Measurements from ENCODE around the gene LRTM2. TPM values are rescaled to one million over a fixed set of nuclear protein-coding genes. Genes with fewer than 3 reads are reported as not detected.

The LRTM2 gene
- total and polyA plus RNA-seq, 2 experiments from 2014 or later: not detected

DNA sequence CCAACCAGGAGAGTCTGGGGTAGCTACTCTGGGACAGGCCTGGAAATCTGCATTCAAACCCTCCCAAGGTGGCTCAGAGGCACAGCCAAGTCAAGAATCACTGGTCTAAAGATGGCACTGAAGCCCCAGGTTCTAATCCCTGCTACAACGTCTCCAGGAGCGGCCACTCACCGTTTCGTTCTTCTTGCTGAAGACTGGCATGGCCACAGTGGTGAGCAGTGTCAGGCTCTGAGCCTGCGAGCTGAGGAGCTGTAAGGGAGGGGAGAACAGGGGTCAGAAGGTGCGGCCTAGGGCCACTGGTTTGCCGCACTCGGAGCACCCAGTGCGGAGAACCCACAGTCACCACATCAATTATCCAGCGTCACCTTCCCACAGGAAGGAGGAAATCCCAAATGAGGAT is 59.3 kb downstream of the LRTM2 start:
- H3K27me3 ChIP-seq (replicated peaks; ENCODE audit: insufficient read depth): peaks cover 47% of the 10 kb centered on the region
- 69% methylated on average over 10 of the region's 10 CpGs for WGBS, 2 experiments (ENCODE audit: low coverage in 1 of 2, low lambda C conversion rate in 2 of 2, missing lambda C conversion rate in 2 of 2)
- H3K9ac ChIP-seq: no peak overlapping the region
- H4K20me1 ChIP-seq (ENCODE audit: insufficient read depth): no peaks in the 10 kb centered on the region
- H3K4me2 ChIP-seq (ENCODE audit: unreplicated experiment): no peak overlapping the region
- no peaks in the 10 kb centered on the region for H3K4me1 ChIP-seq (ENCODE audit: insufficient read depth)
- no peaks in the 10 kb centered on the region for H3F3A ChIP-seq (ENCODE audit: insufficient read depth)
- no peaks in the 10 kb centered on the region for H3K9me2 ChIP-seq (ENCODE audit: insufficient read depth)
- no peaks in the 10 kb centered on the region for H3K36me3 ChIP-seq (ENCODE audit: low read depth)
- H3K79me2 ChIP-seq (ENCODE audit: insufficient read depth): no peaks in the 10 kb centered on the region
- no peak for TF ChIP-seq EZH2phosphoT487 (IDR thresholded peaks at IDR 0.05; ENCODE audit: insufficient read depth, low read depth)
- no peak for TF ChIP-seq EZH2 (IDR thresholded peaks at IDR 0.05; ENCODE audit: insufficient read depth, poor library complexity, severe bottlenecking)
- H3K4me3 ChIP-seq: no peak overlapping the region
- no peak overlapping the region for H2AFZ ChIP-seq
- no peaks in the 10 kb centered on the region for H3K9me3 ChIP-seq (ENCODE audit: low read depth)
- DNase-seq: no peak
- H3K27ac ChIP-seq: no peak overlapping the region
- in situ Hi-C loops (cut with MboI): no loop called here

DNA sequence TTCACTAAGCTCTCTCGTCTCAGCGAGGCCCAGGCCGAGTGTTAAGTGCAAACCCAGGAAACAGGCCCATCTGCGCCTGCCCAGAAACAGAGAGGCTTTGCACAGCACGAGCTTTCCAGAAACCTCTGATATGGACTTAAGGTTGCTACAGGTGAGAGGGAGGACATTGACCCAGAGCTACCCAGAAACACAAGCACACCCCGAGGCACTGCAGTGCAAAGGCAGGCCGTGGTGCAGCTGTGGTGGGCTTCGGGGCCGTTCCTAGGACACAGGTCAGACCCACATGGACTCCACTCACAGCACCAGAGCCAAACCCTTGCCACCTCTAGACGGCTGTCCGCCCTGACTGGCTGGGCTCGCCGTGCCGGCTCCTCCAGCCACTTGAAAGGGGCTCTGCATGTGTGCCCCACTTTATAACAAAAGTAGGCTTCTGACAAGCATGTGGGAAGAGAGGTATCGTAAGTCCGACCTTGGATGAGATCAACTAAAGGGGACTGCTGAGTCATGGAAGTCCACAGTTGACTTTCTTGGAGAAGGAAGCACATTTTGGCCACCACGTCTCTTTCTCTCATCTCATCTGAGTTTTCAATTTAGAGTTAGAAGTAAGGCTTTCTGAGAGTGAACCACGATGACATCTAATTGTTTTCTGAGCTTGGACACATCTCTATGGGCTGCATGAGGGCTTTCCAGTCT is 59.9 kb downstream of the LRTM2 start:
- Histone ChIP-seq H3K27me3 (replicated peaks; ENCODE audit: insufficient read depth) (peaks cover 48% of the 10 kb centered on the region), H3K36me3 (ENCODE audit: low read depth) (no peaks in the 10 kb centered on the region), H3K4me1 (ENCODE audit: insufficient read depth) (no peaks in the 10 kb centered on the region), H3F3A (ENCODE audit: insufficient read depth) (no peaks in the 10 kb centered on the region), H4K20me1 (ENCODE audit: insufficient read depth) (no peaks in the 10 kb centered on the region), H3K9ac (no peak overlapping the region), H2AFZ (no peak overlapping the region), H3K4me2 (ENCODE audit: unreplicated experiment) (no peak overlapping the region), H3K79me2 (ENCODE audit: insufficient read depth) (no peaks in the 10 kb centered on the region), H3K27ac (no peak overlapping the region), H3K9me2 (ENCODE audit: insufficient read depth) (no peaks in the 10 kb centered on the region), H3K4me3 (no peak overlapping the region), H3K9me3 (ENCODE audit: low read depth) (no peaks in the 10 kb centered on the region)
- WGBS, 2 experiments (ENCODE audit: low coverage in 1 of 2, low lambda C conversion rate in 2 of 2, missing lambda C conversion rate in 2 of 2): 56 to 60% methylated on average over 17 of the region's 18 CpGs
- in situ Hi-C loops (cut with MboI): no loop called here
- DNase-seq: no peak
- TF ChIP-seq EZH2phosphoT487 (IDR thresholded peaks at IDR 0.05; ENCODE audit: insufficient read depth, low read depth) (no peak), EZH2 (IDR thresholded peaks at IDR 0.05; ENCODE audit: insufficient read depth, poor library complexity, severe bottlenecking) (no peak)

DNA sequence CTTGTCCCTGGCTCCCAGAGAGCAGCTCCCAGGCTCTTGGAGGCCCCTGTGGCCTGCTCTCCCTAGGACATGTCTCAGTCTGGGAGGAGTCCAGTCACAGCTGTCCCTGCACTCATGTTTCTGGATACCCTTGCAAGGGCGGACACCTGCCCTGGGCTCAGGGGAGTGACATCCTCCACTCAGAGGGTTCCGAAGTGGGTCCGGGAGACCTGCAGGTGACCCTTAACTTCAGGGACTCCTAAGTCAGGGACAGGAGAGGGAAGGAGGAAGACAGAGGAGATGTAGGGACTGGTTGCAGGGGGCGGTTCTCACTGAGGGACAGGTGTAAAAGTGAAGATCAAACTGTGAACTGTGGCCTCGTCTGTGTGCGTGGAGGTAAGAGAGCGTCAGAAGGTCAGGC is 60.5 kb downstream of the LRTM2 start:
- no peak for TF ChIP-seq EZH2 (IDR thresholded peaks at IDR 0.05; ENCODE audit: insufficient read depth, poor library complexity, severe bottlenecking)
- no peak for TF ChIP-seq EZH2phosphoT487 (IDR thresholded peaks at IDR 0.05; ENCODE audit: insufficient read depth, low read depth)
- WGBS, 2 experiments (ENCODE audit: low coverage in 1 of 2, low lambda C conversion rate in 2 of 2, missing lambda C conversion rate in 2 of 2): 58 to 60% methylated on average over 7 of the region's 7 CpGs
- no peaks in the 10 kb centered on the region for H3K9me2 ChIP-seq (ENCODE audit: insufficient read depth)

DNA sequence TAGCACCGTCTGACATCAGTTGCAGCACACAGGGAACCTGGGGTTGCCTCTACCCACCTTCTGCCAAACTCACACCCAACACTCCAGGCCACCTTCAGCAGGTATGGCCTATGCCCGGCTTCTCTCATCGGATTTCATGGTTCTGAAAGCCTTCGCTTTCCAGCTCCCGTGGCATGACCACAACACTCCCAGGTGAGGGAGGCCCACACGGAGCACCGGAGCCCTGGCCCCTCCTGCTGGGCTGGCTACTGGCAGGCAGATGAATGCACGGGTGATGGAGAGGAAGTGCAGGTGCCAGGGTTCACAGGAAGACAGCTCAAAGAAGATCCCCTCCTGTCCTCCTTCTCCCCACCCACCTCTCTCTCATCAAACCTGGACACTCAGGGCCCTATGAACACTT is 60.9 kb downstream of the LRTM2 start:
- no peaks in the 10 kb centered on the region for H3K4me1 ChIP-seq (ENCODE audit: insufficient read depth)
- H3K9ac ChIP-seq: no peak overlapping the region
- H4K20me1 ChIP-seq (ENCODE audit: insufficient read depth): no peaks in the 10 kb centered on the region
- in situ Hi-C loops (cut with MboI): no loop called here
- H3K9me2 ChIP-seq (ENCODE audit: insufficient read depth): no peaks in the 10 kb centered on the region
- no peaks in the 10 kb centered on the region for H3K9me3 ChIP-seq (ENCODE audit: low read depth)
- no peaks in the 10 kb centered on the region for H3F3A ChIP-seq (ENCODE audit: insufficient read depth)
- no peak overlapping the region for H3K27ac ChIP-seq
- no peak overlapping the region for H2AFZ ChIP-seq
- DNase-seq: no peak
- no peak overlapping the region for H3K4me2 ChIP-seq (ENCODE audit: unreplicated experiment)
- H3K36me3 ChIP-seq (ENCODE audit: low read depth): no peaks in the 10 kb centered on the region
- no peak overlapping the region for H3K4me3 ChIP-seq
- WGBS, 2 experiments (ENCODE audit: low coverage in 1 of 2, low lambda C conversion rate in 2 of 2, missing lambda C conversion rate in 2 of 2): 48 to 50% methylated on average over 8 of the region's 8 CpGs
- peaks cover 44% of the 10 kb centered on the region for H3K27me3 ChIP-seq (replicated peaks; ENCODE audit: insufficient read depth)
- TF ChIP-seq EZH2phosphoT487 (IDR thresholded peaks at IDR 0.05; ENCODE audit: insufficient read depth, low read depth): no peak
- TF ChIP-seq EZH2 (IDR thresholded peaks at IDR 0.05; ENCODE audit: insufficient read depth, poor library complexity, severe bottlenecking): no peak
- H3K79me2 ChIP-seq (ENCODE audit: insufficient read depth): no peaks in the 10 kb centered on the region

More for the DNA sequence above, 60.5 kb downstream of the LRTM2 start:
- no peak overlapping the region for H3K4me2 ChIP-seq (ENCODE audit: unreplicated experiment)
- in situ Hi-C loops (cut with MboI): no loop called here
- H3K36me3 ChIP-seq (ENCODE audit: low read depth): no peaks in the 10 kb centered on the region
- no peak overlapping the region for H3K4me3 ChIP-seq
- H3K27me3 ChIP-seq (replicated peaks; ENCODE audit: insufficient read depth): peaks cover 48% of the 10 kb centered on the region
- H3K4me1 ChIP-seq (ENCODE audit: insufficient read depth): no peaks in the 10 kb centered on the region
- no peaks in the 10 kb centered on the region for H4K20me1 ChIP-seq (ENCODE audit: insufficient read depth)
- DNase-seq: no peak
- no peak overlapping the region for H3K27ac ChIP-seq
- no peaks in the 10 kb centered on the region for H3F3A ChIP-seq (ENCODE audit: insufficient read depth)
- H3K9me3 ChIP-seq (ENCODE audit: low read depth): no peaks in the 10 kb centered on the region
- no peaks in the 10 kb centered on the region for H3K79me2 ChIP-seq (ENCODE audit: insufficient read depth)
- no peak overlapping the region for H3K9ac ChIP-seq
- no peak overlapping the region for H2AFZ ChIP-seq
